Epithelial cell of esophagus (primary cell): ENCODE results near the gene IBA57.

Experiments
- DNase-seq: peaks from one replicate; pipeline ENCODE4 v3.0.0; 2010; ENCODE audit warnings: low read depth
- H3K4me3 ChIP-seq: 2 replicates; pipeline ENCODE4 v1.5.1; 2011; ENCODE audit warnings: mild to moderate bottlenecking, low read length, control low read depth
- TF ChIP-seq, protein P1 (sequence below): IDR thresholded peaks from 2 replicates; pipeline ENCODE4 v1.5.1; 2011; ENCODE audit warnings: low read depth, mild to moderate bottlenecking, low read length, control low read depth, inconsistent platforms; ENCODE audit not compliant: insufficient read depth; ENCODE audit errors: missing control alignments

The IBA57 gene

DNA sequence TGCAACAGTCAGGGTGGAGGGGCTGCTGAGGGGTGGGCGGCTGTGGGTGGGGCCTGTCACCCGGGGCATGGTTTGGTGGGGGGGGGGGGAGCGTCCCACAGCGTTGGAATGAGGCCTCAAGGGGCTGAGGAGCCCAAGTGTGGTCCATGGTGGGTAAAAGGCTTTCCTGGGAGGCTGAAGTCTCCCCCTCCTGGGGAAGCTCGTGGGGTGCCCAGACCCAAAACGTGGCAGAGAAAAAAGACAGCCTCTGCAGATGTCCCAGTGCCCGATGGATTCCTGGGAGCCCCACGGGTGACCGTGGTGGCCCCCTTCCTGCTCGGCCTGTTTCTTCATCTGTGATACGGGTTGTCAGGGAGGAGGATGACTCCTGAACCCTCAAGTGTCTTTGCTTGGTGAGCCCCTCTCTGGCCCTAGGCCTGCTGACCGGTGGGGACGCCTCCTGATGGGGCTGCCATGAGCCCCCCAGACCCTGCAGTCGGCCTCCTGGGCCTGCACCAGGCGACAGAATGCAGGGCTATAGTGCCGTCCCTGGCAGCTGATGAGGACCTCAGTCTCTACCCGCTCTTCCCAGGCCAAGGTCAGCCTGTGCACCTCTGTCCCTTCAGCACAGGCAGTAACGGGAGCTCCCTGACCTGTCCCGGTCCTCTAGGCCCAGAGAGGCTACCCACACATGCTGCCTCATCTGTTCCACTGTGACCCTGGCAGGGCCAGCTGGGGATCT lies 43.4 kb downstream of the IBA57 start:
- H3K4me3 ChIP-seq: no peak overlapping the region
- TF ChIP-seq, protein P1, sequence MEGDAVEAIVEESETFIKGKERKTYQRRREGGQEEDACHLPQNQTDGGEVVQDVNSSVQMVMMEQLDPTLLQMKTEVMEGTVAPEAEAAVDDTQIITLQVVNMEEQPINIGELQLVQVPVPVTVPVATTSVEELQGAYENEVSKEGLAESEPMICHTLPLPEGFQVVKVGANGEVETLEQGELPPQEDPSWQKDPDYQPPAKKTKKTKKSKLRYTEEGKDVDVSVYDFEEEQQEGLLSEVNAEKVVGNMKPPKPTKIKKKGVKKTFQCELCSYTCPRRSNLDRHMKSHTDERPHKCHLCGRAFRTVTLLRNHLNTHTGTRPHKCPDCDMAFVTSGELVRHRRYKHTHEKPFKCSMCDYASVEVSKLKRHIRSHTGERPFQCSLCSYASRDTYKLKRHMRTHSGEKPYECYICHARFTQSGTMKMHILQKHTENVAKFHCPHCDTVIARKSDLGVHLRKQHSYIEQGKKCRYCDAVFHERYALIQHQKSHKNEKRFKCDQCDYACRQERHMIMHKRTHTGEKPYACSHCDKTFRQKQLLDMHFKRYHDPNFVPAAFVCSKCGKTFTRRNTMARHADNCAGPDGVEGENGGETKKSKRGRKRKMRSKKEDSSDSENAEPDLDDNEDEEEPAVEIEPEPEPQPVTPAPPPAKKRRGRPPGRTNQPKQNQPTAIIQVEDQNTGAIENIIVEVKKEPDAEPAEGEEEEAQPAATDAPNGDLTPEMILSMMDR: no peak
- no peak for DNase-seq

DNA sequence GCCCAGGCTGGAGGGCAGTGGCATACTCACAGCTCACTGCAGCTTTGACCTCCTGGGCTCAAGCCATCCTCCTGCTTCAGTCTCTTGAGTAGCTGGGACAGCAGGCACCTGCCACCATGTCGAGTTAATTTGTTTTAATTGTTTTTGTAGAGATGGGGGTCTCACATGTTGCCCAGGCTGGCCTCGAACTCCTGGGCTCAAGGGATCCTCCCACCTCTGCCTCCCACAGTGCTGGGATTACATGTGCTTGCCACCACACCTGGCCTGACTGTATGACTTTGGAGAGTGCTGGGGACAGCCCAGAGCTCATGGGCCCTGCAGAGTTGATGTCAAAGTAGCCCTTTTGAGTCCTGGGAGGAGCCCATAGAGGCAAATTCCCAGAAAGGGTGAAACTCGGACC lies 44.1 kb downstream of the IBA57 start:
- TF ChIP-seq, protein P1: no peak
- H3K4me3 ChIP-seq: no peak overlapping the region
- DNase-seq: no peak

DNA sequence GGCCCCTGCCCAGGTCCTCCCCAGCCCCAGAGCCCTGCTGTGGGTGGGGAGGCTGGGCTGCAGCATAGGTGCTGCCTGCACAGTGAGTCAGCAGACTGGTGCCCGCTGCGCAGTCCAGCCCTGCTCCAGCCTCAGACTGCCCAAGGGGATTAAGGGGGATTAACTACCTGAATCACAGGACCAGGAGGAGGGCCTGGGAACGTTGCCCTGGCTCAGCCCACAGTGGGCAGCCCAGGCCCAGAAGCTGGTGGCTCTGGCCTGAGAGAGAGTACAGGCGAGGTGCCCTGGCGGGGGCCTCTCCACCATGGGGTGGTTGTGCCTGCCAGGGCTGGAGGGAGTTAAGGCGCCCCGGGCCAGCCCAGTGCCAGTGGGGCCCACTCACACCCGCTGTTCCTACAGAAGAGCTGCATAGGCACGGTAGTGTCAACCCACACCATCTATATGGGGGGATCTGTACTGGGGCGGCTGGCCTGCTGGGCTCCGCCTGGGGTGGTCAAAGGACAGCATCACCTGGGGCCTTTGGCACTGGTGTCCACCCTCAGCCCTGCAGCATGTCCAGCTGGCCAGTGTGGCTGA lies 44.6 kb downstream of the IBA57 start:
- TF ChIP-seq, protein P1: no peak
- peak; percentile 68 for DNase-seq
- no peak overlapping the region for H3K4me3 ChIP-seq

DNA sequence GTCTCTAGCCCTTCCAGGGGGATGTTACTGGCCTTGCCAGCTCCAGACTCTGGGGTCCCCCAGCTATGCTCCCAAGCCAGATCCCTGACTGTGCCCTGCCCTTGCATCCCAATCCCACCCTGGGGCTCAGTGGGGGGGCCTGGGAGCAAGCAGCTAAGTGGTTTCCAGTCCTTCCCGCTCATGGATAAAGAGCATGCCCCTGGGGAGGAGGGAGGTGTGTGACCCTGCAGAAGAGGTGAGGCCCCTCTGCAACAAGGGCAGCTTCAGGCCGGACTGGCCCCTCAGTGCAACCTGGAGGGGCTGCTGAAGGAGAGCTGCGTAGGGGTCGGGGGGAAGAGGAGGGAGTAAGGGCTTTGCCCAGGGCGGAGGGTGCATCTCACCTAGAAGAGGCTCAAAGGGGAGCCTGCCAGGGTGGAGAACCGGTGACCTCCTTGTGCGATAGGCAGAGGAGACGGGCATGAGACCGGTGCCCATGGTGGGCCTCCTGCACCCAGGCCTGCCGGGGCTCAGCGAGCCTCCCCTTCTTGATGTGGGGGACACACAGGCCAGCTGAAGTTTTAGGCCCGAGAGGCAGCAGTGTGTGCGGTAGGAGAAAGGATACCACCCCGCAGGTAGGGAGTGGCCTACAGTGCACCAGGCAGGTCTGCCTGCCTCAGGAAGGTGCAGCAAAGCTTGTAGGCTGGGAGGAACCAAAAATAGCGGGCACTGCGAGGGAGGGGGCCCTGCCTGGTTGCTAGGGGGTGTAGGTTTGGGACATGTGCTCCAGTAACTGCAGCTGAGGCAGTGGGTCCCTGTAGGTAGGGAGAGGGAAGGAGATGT lies 45.3 kb downstream of the IBA57 start:
- DNase-seq: no peak
- H3K4me3 ChIP-seq: no peak overlapping the region
- TF ChIP-seq, protein P1: no peak

DNA sequence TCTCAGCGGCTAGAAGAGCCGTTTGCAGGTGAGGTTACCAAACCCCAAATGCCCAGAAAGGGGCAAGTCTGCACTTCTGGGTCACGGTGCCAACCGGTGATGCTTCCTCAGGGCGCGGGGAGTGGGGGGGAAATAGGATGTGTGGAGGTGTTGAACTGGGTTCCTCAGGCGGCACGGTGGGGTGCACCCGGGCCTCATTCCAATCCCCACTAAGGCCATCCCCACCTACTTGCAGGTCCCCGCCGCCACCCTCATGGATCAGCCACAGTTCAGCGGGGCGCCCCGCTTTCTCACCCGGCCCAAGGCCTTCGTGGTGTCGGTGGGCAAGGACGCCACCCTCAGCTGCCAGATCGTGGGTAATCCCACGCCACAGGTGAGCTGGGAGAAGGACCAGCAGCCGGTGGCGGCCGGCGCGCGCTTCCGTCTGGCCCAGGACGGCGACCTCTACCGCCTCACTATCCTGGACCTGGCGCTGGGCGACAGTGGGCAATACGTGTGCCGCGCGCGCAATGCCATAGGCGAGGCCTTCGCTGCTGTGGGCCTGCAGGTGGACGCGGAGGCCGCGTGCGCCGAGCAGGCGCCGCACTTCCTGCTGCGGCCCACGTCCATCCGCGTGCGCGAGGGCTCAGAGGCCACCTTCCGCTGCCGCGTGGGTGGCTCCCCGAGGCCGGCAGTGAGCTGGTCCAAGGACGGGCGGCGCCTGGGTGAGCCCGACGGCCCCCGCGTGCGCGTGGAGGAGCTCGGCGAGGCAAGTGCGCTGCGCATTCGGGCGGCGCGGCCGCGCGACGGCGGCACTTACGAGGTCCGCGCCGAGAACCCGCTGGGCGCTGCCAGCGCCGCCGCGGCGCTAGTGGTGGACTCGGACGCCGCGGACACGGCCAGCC lies 46.2 kb downstream of the IBA57 start:
- TF ChIP-seq, protein P1: no peak
- DNase-seq: no peak
- H3K4me3 ChIP-seq: no peak overlapping the region

DNA sequence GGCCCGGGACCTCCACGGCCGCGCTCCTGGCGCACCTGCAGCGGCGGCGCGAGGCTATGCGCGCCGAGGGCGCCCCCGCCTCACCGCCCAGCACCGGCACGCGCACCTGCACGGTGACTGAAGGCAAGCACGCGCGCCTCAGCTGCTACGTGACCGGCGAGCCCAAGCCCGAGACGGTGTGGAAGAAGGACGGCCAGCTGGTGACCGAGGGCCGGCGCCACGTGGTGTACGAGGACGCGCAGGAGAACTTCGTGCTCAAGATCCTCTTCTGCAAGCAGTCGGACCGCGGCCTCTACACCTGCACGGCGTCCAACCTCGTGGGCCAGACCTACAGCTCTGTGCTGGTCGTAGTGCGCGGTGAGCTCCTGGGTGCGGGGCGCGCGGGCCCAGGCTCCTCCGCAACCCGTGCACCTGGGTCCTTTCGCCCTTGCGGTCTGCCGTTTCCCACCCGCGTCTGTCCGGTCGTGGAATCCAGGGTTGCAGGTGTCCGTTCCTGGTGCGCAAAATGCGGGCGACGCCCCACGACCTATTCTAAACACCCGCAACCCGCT lies 46.9 kb downstream of the IBA57 start:
- H3K4me3 ChIP-seq: peak overlapping the region; percentile 16
- peak; percentile 12 for DNase-seq
- TF ChIP-seq, protein P1: no peak
